IMR-90 (cell line): ENCODE results near the gene DLD. TPM values are rescaled to one million over a fixed set of nuclear protein-coding genes. Genes with fewer than 3 reads are reported as not detected.

ENCODE experiments used
- ATAC-seq: fragments of 200-7000 bp; cut with Tn5 transposase; 2 replicates; pipeline ENCODE4 v1.9.1; 2020; ENCODE audit warnings: low read depth, mild to moderate bottlenecking, moderate library complexity
- BruUV-seq: library from RNA; stranded (reverse); fragments of 400-500 nt; replicated peaks from 2 replicates; lab custom pipeline; 2021; lab: Mats Ljungman, UMichigan
- CTCF ChIA-PET: fragments of 300-600 bp; formaldehyde crosslinking; extraction: SDS; loops from one replicate; lab custom pipeline; 2021; ENCODE audit warnings: antibody characterized with exemption; lab: Yijun Ruan, JAX
- POLR2A ChIA-PET: fragments of 300-600 bp; sonication (Branson Sonifier 250); formaldehyde crosslinking; loops from one replicate; lab custom pipeline; 2022; ENCODE audit warnings: antibody characterized with exemption; ENCODE audit not compliant: unreplicated experiment; lab: Charles Lee
- DNase-seq: peaks from one replicate; pipeline ENCODE4 v3.0.0; 2013
- H2AFZ ChIP-seq: replicated peaks from 2 replicates; pipeline ENCODE3; 2013; ENCODE audit warnings: low read length, mild to moderate bottlenecking; ENCODE audit not compliant: poor library complexity
- H2AK5ac ChIP-seq: 2 replicates; pipeline ENCODE4 v1.6.1; 2013; ENCODE audit warnings: low read depth, low read length, inconsistent platforms
- H2AK9ac ChIP-seq: replicated peaks from 2 replicates; pipeline ENCODE3; 2013; ENCODE audit warnings: mild to moderate bottlenecking, low read depth, low read length, moderate library complexity; ENCODE audit not compliant: poor library complexity
- H2BK120ac ChIP-seq: 2 replicates; pipeline ENCODE4 v1.6.1; 2013; ENCODE audit warnings: low read depth, low read length, inconsistent platforms
- H2BK15ac ChIP-seq: 3 replicates; pipeline ENCODE4 v1.6.1; 2013; ENCODE audit warnings: low read depth, low read length, inconsistent platforms
- H2BK20ac ChIP-seq: 2 replicates; pipeline ENCODE4 v1.6.1; 2013; ENCODE audit warnings: low read depth, mild to moderate bottlenecking, inconsistent platforms, low read length, moderate library complexity
- H2BK5ac ChIP-seq: 2 replicates; pipeline ENCODE4 v1.6.1; 2013; ENCODE audit warnings: mild to moderate bottlenecking, low read depth, low read length, inconsistent platforms; ENCODE audit not compliant: poor library complexity, severe bottlenecking
- H3K14ac ChIP-seq: replicated peaks from 2 replicates; pipeline ENCODE4 v1.6.1; 2013; ENCODE audit warnings: low read depth, low read length, inconsistent platforms
- H3K18ac ChIP-seq: 2 replicates; pipeline ENCODE4 v1.6.1; 2013; ENCODE audit warnings: low read depth, low read length, control low read depth
- H3K23ac ChIP-seq: 2 replicates; pipeline ENCODE4 v1.6.1; 2013; ENCODE audit warnings: low read depth, low read length, inconsistent platforms
- H3K27ac ChIP-seq: 2 replicates; pipeline ENCODE4 v1.5.1; 2013; ENCODE audit warnings: mild to moderate bottlenecking, control low read depth, low read length; ENCODE audit not compliant: insufficient read depth
- H3K27me3 ChIP-seq: 2 replicates; pipeline ENCODE4 v1.6.1; 2013; ENCODE audit warnings: low read length; ENCODE audit not compliant: control insufficient read depth, insufficient read depth
- H3K36me3 ChIP-seq: 2 replicates; pipeline ENCODE4 v1.6.1; 2013; ENCODE audit warnings: low read length, mixed read lengths; ENCODE audit not compliant: control insufficient read depth, insufficient read depth
- H3K4ac ChIP-seq: 2 replicates; pipeline ENCODE4 v1.6.1; 2013; ENCODE audit warnings: low read depth, low read length, inconsistent platforms
- H3K4me1 ChIP-seq: 2 replicates; pipeline ENCODE4 v1.6.1; 2013; ENCODE audit warnings: low read length, mixed read lengths; ENCODE audit not compliant: control insufficient read depth, insufficient read depth
- H3K4me2 ChIP-seq: 2 replicates; pipeline ENCODE4 v1.6.1; 2013; ENCODE audit warnings: low read depth, mild to moderate bottlenecking, control low read depth, low read length, moderate library complexity
- H3K4me3 ChIP-seq: 2 replicates; pipeline ENCODE4 v1.5.1; 2013; ENCODE audit warnings: low read depth, mild to moderate bottlenecking, control low read depth, low read length, moderate library complexity; ENCODE audit not compliant: insufficient read depth
- H3K56ac ChIP-seq: 2 replicates; pipeline ENCODE4 v1.6.1; 2013; ENCODE audit warnings: low read length, inconsistent platforms; ENCODE audit not compliant: insufficient read depth; ENCODE audit errors: extremely low read depth
- H3K79me1 ChIP-seq, 2 experiments: 2 replicates each; pipeline ENCODE4 v1.6.1; 2013; ENCODE audit warnings: low read length in 2 of 2, inconsistent platforms in 1 of 2, low read depth in 1 of 2
- H3K9ac ChIP-seq: 2 replicates; pipeline ENCODE4 v1.6.1; 2013; ENCODE audit warnings: low read depth, low read length, control low read depth
- H3K9me1 ChIP-seq: 2 replicates; pipeline ENCODE4 v1.6.1; 2013; ENCODE audit warnings: low read length, inconsistent platforms; ENCODE audit not compliant: insufficient read depth
- H3K9me3 ChIP-seq: 2 replicates; pipeline ENCODE4 v1.6.1; 2013; ENCODE audit warnings: low read length; ENCODE audit not compliant: control insufficient read depth, insufficient read depth
- H4K20me1 ChIP-seq: 2 replicates; pipeline ENCODE4 v1.6.1; 2013; ENCODE audit warnings: low read length, inconsistent platforms; ENCODE audit not compliant: insufficient read depth
- H4K5ac ChIP-seq: 2 replicates; pipeline ENCODE4 v1.6.1; 2013; ENCODE audit warnings: mild to moderate bottlenecking, low read depth, low read length, control low read depth
- H4K8ac ChIP-seq, 2 experiments: 2 replicates each; pipeline ENCODE4 v1.6.1; 2013; ENCODE audit warnings: low read depth in 2 of 2, low read length in 2 of 2, control low read depth in 1 of 2, inconsistent platforms in 1 of 2
- H4K91ac ChIP-seq: 2 replicates; pipeline ENCODE4 v1.6.1; 2013; ENCODE audit warnings: low read depth, low read length, inconsistent platforms; ENCODE audit not compliant: insufficient read depth
- CEBPB ChIP-seq: IDR thresholded peaks from 2 replicates; pipeline ENCODE4 v1.6.1; 2012; ENCODE audit warnings: low read depth, low read length, improper control_type of control experiment
- MAFK ChIP-seq: IDR thresholded peaks from 2 replicates; pipeline ENCODE4 v1.6.1; 2012; ENCODE audit warnings: low read depth, low read length, improper control_type of control experiment
- MXI1 ChIP-seq: IDR thresholded peaks from 2 replicates; pipeline ENCODE4 v1.6.1; 2012; ENCODE audit warnings: low read depth, mild to moderate bottlenecking, low read length, moderate library complexity, borderline replicate concordance
- POLR2A ChIP-seq: IDR thresholded peaks from 2 replicates; pipeline ENCODE4 v1.6.1; 2012; ENCODE audit warnings: mild to moderate bottlenecking, low read depth, low read length
- RAD21 ChIP-seq: IDR thresholded peaks from 2 replicates; pipeline ENCODE4 v1.6.1; 2012; ENCODE audit warnings: low read length, improper control_type of control experiment
- RFX5 ChIP-seq: IDR thresholded peaks from 2 replicates; pipeline ENCODE4 v1.8.0; 2012; ENCODE audit warnings: low read depth, mild to moderate bottlenecking, low read length, moderate library complexity
- USF2 ChIP-seq: fragments of 150-350 bp; IDR thresholded peaks from 2 replicates; pipeline ENCODE4 v1.6.1; 2017; ENCODE audit warnings: mild to moderate bottlenecking, antibody characterized with exemption, low read length, low read depth
- WGBS, 2 experiments: methylation state at CpG; one replicate each; pipeline versions ENCODE4 v1.1.5 to v1.1.7; 2013; ENCODE audit warnings: missing lambda C conversion rate in 2 of 2; ENCODE audit not compliant: insufficient read length in 1 of 2; ENCODE audit errors: extremely low coverage in 2 of 2; 5-methylcytosine and 5-hydroxymethylcytosine counted together
- dilution Hi-C: fragments of 300-500 bp; cut with HindIII; formaldehyde crosslinking; loops from one replicate; pipeline ENCODE4 v1.14.3; 2018; ENCODE audit warnings: low sequenced_read_pairs; ENCODE audit not compliant: unreplicated experiment
- in situ Hi-C: fragments of 300-500 bp; cut with MboI; formaldehyde crosslinking; loops from 3 replicates; pipeline ENCODE4 v1.14.3; 2019; ENCODE audit warnings: low sequenced_read_pairs, inconsistent platforms, mixed read lengths
- intact Hi-C: fragments of 100-400 bp; cut with micrococcal nuclease; formaldehyde crosslinking; loops from 2 replicates; pipeline ENCODE4 v1.10.0; 2022
- polyA plus RNA-seq, 3 experiments: library from polyadenylated mRNA; depleted of rRNA; stranded (reverse); fragments of >200 nt; gene quantifications; 2 replicates each; pipeline ENCODE4 v1.2.3, GENCODE V29; 2012; ENCODE audit warnings: low replicate concordance in 1 of 3
- total RNA-seq: library from RNA; depleted of rRNA; stranded (reverse); fragments of >200 nt; gene quantifications from 2 replicates; pipeline ENCODE4 v1.2.3, GENCODE V29; 2012
- TF ChIP-seq, protein P1 (sequence below): conservative IDR thresholded peaks from 2 replicates; pipeline ENCODE4 v1.5.1; 2012; ENCODE audit warnings: mild to moderate bottlenecking, low read depth, low read length, improper control_type of control experiment

Gene DLD
- total and polyA plus RNA-seq, 2 of the 4 experiments (the other 2 are of a cell fraction), result 121 to 361 TPM

- Histone ChIP-seq H3K36me3 (no peaks in the 10 kb centered on the region), H3K9ac (no peak overlapping the region), H4K20me1 (no peaks in the 10 kb centered on the region), H4K91ac (no peak overlapping the region), H3K4ac (no peak overlapping the region), H4K8ac (no peak overlapping the region), H2BK20ac (no peak overlapping the region), H3K4me1 (no peaks in the 10 kb centered on the region), H3K14ac (no peak overlapping the region), H3K4me3 (no peak overlapping the region), H3K23ac (no peak overlapping the region), H2AFZ (no peak overlapping the region), H2AK5ac (no peak overlapping the region), H3K9me3 (no peaks in the 10 kb centered on the region), H2BK5ac (no peak overlapping the region), H3K56ac (no peak overlapping the region), H3K27me3 (peaks cover 16% of the 10 kb centered on the region), H2BK120ac (no peak overlapping the region), H3K4me2 (no peak overlapping the region), H3K79me1 (no peaks in the 10 kb centered on the region), H2AK9ac (no peak overlapping the region), H2BK15ac (no peak overlapping the region), H3K27ac (no peak overlapping the region), H4K5ac (no peak overlapping the region), H3K9me1 (no peaks in the 10 kb centered on the region; the same call in 1 of the 2 replicates), H3K18ac (no peak overlapping the region)
- CTCF ChIA-PET, result interaction anchor here (1.0 to 1.4 kb wide), 2 partner anchors 18 to 23 kb away, joined by 3 to 4 read pairs; no protein-coding TSS in a partner anchor
- WGBS, 2 experiments, result 100% methylated on average over 1 of the region's 4 CpGs; no CpG with 5 or more reads in 1 of the 2 experiments
- dilution Hi-C loops, result no loop called here
- intact Hi-C loops, result no loop called here
- in situ Hi-C loops, result no loop called here
- no TSS peak for BruUV-seq
- ATAC-seq (no peak), DNase-seq (no peak)
- POLR2A ChIA-PET, result no interaction called here
- TF ChIP-seq MXI1 (no peak), RFX5 (no peak), CEBPB (no peak), MAFK (no peak), POLR2A (no peak), RAD21 (no peak), USF2 (no peak)
- TF ChIP-seq, protein P1, sequence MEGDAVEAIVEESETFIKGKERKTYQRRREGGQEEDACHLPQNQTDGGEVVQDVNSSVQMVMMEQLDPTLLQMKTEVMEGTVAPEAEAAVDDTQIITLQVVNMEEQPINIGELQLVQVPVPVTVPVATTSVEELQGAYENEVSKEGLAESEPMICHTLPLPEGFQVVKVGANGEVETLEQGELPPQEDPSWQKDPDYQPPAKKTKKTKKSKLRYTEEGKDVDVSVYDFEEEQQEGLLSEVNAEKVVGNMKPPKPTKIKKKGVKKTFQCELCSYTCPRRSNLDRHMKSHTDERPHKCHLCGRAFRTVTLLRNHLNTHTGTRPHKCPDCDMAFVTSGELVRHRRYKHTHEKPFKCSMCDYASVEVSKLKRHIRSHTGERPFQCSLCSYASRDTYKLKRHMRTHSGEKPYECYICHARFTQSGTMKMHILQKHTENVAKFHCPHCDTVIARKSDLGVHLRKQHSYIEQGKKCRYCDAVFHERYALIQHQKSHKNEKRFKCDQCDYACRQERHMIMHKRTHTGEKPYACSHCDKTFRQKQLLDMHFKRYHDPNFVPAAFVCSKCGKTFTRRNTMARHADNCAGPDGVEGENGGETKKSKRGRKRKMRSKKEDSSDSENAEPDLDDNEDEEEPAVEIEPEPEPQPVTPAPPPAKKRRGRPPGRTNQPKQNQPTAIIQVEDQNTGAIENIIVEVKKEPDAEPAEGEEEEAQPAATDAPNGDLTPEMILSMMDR, result no peak
These were observed 34.0 kb upstream of the DLD start for GRCh38 chr7:107856806-107857540.
